Activated CD4-positive, alpha-beta T cell treated with anti-CD3 and anti-CD28 coated beads, Interleukin-2, amount 50 U/mL, for 1 hour (primary cell): ENCODE measurements around the gene CAMTA1.

Source experiments
- DNase-seq: peaks from one replicate; pipeline ENCODE4 v3.0.0-alpha.2; 2020

The CAMTA1 gene

DNA sequence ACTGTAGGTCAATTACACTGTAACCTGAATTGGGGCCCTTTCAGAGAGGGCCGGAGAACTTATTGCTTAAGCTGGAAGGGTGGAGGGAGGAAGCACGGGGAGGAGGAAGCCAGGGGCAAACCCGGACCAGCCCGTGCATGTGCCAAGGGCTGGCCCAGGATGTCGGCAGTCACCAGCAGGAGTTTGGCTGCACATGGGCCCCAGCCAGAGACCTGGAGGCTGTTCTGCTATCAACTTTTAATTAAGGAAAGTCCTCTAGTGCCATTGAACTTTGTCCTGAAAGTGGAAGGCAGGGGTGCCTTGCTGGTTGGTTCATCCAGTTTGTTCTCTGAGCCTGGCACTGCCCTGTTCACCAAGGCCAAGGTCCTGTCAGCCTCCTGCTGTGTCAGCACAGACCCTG lies 785.1 kb downstream of the CAMTA1 start:
- no peak for DNase-seq

DNA sequence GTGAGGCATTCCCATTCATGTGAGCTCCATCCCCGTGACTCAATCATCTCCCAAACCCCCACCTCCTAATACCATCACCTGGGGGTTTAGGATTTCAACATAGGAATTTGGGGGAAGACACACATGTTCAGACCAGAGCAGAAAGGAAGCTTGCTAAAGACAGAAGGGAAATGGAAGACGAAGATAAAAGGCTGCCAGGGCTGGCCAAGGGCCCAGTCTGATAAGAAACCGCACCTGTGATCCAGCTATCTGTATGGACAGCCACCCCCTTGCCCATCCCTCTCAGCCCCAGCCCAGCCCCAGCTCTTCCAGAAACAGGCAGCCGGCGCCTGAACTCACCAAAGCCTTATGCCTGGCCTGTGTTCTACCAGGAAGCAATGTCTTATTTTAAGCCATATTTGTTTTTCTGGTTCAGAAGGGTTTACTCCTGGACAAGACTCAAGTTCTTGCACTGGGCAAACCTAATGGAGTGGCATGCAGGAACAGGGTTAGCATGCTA lies 787.4 kb downstream of the CAMTA1 start:
- DNase-seq, result no peak

DNA sequence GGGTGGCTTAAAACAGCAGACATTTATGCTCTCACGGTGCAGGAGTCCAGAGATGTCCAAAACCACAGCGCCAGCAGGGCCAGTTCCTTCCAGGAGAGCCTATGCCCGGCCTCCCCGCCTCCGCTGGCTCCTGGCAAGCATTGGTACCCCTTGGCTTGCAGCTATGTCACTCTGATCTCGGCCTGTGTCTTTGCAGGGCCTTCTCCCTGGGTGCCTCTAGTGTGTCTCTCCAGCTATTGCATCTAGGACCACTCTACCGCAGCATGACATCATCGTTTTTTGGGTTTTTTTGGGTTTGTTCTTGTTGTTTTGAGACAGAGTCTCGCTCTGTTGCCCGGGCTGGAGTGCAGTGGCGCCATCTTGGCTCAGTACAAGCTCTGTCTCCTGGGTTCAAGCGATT lies 788.2 kb downstream of the CAMTA1 start:
- no peak for DNase-seq

DNA sequence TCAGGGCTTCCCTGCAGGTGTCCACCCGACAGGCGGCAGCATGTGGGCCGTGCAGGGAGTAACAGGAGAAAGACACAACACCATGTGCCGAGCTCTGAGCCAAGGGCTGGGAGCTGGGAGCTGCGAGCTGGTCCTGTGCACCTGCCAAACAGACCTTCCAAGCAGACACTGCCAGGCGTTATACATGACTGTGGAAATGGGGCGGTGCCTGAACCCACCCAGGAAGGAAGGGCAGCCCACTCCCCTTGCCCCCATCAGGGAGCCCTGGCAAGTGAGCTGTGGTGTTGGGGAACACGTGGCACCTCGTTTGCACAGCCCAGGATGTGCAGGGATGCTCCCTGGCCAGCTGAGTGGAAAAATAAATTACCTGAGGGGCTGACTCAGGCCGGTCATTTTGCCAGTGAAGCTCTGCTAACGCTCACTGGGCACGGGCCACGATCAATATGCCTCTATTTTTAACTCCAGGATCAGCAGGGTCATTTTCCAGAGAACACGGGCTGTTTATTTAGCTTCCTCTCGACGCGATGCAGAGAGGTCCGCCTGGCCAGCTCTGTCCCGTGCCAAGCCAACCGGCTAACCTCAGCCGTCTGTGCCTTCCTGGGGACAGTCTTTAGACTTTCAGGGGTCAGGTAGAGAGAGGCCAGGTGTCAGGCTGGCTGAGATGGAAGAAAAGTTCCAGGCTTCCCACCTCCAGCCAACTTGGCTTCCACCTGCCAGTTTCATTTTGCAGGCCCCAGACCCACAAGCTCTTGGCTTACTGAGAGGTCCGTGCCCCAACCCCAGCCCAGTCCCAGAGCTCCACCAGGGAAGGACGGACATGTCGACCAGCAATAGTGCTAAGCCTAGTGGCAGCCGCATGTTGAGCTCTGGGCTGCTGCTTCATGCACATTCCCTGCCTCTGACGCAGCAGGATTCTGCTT lies 789.1 kb downstream of the CAMTA1 start:
- no peak for DNase-seq

DNA sequence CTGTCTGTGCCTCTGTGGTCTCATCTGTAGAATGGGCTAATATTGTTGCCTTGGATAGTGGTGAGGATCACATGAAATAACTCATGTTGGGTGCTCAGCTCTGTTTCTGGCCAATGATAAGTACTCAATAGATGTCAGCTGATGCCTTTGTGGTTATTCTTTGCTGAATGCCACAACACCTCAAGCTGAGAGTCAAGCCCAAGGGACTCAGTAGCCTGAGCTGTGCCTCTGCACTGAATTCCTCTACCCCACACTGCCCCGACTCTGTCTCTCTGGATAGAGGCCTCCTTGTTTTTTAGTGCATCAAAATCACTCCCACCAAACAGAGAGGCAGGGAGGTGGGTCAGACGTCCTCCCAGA lies 789.8 kb downstream of the CAMTA1 start:
- DNase-seq, result no peak

DNA sequence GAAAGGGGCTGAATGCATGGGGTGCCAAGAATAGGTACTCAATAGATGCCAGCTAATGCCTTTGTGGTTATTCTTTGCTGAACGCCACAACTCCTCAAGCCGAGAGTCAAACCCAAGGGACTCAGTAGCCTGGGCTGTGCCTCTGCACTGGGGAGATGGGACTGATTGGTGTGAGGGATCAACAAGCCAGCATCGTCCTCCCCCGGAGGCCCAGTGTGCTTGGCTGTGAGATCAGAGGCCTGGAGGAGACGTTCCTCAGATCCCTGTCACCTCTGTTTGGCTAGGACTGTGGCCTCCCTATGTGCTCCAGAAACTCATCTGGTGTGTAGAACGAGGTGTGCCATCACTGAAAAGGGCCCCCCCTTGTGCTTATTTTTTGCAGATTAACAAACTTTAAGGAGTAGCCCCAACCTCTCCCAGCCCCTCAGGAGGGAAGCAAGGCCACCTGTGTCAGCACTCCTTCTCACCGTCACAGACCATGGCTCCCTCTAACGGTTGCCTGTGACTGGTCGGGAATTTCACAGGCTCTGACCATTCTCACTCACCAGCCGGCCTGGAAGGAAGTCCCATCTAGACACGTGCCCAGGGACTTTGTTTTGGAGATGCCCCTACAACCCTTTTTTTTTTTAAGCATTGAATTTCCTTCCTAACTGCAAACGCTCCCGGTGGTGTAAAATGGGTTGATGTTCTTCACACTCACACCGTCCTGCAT lies 791.8 kb downstream of the CAMTA1 start:
- no peak for DNase-seq

DNA sequence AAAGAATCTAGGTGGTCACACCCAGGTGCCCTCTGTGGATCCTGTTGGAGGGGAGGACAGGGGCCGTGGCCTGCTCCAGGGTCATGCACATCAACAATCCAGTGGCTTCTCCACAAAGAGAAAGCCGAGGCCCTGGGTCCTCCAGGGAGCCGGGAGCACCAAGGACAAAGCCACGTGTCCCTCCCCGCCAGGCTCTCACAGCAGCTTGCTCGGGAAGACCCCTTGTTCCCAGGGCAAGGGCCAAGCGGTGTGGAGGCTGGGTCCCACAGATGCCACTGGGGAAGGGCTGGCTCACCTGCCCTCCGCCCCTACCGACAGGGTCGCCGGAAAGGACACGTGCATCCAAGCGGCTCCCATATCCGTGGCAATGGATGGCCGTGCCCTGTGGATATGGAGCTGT lies 793.0 kb downstream of the CAMTA1 start:
- no peak for DNase-seq

DNA sequence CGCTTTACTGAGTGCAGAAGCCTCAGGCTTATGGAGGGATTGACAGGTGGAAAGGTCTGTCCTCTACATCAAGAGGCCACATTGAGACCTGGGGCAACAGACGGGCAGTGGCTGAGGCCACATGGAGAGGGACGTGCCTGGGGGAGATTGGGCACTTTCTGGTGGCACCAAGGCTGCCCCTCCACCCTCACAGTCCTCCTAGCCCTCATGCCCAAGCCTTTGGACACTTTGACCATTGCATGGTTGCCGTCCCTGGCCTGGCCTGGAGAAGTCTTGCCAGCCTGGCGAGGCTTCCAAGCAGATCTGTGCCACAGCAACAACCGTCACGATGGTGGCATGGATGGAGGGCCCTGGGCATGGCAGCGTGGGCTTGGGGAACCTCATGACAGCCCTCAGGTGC lies 793.8 kb downstream of the CAMTA1 start:
- DNase-seq, result no peak

DNA sequence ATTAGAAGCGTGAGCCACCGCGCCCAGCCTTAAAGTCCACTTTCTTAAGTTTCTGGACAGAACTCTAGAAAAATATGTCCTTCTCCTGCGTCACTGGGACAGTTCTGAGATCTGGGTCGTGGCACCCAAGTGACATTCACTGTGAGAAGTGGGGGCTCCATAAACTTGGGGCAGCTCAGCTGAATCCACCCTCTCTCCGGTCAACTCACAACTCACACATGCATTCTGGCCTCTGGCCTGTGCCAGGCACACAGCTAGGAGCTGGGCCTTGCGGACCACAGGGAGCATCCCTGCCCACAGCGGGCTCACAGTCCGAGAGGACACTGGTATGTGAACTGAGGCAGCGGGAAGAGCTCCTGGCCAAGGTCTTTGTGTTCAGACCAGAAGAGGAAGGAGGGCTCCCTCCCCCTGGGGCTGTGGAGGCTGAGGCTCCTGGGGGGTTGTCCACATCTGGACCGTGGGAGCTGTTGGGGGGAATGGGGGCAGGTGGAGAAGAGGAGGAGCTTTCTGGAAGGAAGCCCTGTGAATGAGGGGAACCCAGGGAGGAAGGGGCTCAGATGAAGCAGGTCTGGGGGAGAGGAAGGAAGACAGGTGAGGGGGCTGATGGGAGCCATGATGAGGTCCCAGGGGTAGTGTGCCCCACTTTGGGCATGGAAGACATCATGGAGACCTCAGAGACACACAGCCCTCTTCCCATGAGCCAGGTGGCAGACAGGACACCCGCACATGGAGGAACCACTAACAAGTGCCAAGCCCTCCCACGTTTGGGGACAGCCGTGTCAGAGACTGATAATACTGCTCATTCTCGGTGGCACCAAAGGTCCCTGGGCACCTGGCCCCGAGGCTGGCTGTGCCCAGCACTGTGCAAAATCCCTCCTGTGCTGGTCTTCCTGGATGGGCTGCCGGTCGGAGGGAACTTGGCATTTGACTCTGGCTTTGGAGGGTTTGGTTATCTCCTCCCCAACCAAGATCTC lies 794.9 kb downstream of the CAMTA1 start:
- DNase-seq, result no peak

DNA sequence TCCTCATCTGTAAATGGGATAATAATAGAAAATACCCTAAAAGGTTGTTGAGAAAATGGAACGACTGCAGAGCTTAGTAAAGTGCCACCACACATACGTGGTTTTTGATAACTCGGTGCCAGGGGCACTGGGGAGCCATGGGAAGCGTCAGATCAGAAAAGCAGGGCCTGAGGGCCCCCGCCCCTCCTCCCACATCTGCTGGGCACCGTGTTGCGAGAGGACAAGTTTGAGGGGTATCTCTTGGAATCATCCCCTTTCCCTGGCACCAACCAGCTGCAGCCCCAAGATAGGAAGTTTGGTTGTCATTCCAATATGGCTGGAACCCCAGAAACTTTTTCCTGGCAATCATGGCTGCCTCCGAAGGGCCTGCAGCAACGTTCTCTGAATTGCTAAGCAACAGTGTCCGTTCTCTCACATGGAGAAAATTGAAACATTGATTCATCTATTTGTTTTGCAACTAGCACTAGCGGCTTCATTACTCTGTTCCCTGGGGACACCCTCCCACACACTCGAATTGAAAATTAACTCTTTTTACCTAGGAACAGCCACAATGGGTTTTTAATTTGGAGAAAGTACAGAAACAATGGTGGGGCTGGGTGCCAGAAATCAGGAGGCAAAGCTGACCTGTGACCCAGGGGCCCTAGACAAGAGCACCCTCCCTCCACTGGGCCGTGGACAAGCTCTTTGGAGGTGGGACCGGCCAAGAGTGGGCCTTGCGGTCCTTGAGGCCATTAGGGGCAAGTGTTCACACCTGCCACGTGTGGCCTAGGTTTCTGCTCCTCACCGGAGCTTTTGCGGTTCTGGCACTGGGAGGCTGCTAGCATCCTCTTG lies 795.9 kb downstream of the CAMTA1 start:
- DNase-seq, result no peak

DNA sequence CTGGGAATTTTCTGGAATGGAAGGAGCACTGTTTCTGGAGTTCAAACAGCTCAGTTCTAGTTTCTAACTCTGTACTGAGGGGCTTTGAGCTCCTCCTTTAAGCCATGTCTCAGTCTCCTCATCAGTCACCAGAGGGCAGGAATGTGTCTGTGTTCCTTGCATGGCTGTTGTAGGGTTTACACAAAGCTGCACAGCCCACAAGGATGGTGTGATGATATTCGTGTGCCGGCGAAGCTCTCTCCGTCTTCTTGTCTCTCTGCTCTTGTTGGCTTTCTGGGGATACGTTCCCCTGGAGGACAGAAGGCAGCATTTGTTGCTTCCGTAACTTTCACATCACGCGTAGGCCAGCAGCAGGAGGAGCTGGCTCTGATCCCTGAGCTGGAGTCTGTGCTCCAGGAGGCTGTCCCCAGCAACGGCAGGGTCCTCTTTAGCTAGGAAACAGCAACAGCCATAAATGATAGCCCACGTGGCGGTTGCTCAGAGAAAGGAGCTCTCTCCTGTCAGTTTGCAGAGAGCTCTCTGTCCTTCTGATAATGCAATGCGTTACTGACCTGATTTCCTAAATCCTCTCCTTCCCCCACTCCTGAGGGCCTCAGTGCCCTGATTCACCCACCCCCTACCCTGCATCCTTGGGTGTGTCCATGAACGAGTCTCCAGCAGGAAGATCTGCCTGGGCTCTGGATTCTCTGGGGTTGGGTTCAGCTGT lies 796.7 kb downstream of the CAMTA1 start:
- DNase-seq, result no peak

DNA sequence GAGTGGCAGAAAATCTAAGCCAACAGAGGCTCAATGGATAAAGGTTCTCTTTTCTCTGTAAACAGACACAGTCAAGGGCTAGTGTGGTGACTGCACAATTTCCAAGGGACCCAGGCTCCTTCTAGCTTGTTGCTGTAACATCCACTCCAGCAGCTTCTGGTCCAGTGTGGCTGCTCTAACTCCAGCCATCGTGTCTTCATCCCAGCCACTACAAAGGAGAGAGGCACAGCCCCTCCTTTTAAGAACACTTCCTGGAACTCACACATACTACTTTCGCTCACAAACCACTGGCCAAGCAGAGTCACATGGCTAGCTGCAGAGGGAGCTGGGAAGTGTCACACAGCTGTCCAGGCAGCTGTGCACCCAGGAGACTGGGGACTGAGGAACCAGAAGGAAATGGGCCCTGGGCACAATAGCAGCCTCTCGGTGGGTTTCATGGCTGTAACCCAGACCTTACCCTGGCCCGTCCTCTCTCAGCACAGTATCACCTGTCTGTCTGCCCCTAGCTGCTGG lies 797.3 kb downstream of the CAMTA1 start:
- no peak for DNase-seq

DNA sequence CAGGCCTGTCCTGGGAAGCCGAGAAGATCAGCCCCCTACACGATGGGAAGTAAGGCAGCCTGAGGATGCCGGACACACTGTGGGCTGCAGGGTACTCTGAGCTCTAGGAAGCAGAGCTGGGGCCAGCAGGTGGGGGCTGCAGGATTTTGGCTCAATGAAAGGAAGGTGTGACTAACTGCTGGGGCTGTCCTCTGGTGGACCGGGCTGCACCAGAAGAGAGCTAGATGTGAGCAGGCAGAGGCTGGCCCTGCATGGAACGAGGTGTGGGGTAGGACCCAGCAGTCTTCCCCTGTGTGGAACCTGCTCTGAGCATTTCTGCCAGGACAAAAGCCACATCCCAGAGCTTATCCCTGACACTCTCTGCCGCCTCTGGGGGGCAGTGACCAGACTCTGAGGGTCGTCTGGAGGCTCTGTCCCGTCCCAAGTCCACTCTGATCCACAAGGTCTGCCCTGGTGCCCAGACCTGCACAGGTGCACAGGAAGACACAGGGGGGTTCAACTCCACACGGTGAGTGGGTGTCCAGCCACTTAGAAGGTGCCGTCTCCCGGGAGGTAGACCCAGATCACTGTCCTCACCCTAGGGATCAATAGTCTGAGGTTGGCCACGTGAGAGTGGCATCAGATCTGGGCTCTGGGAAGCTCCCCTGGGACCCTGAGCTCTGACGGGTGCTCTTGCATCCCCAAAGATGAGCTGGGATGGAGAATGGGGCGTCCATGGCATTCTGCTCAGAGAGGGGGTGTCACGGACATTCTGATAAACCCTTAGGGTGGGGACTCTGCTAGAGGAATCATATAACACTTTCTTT lies 798.2 kb downstream of the CAMTA1 start:
- no peak for DNase-seq

DNA sequence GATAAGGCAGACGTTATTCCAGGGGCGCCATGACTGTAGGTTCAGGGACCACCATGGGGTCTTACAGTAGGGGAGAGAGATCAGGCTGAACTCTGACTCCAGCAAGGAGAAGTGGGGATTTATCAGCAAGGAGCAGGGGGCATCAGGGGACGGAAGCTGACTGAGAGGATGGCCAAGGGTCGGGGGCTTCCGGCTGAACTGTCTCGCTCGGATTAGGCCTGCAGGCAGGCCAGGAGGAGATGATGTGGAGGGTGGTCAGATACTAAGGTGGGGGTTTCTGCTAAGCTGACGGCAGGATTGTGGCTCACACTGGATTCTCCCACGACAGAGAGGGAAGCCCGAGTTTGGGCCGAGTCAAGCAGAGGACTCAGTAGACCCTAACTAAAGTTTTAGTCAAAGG lies 798.9 kb downstream of the CAMTA1 start:
- DNase-seq, result no peak

DNA sequence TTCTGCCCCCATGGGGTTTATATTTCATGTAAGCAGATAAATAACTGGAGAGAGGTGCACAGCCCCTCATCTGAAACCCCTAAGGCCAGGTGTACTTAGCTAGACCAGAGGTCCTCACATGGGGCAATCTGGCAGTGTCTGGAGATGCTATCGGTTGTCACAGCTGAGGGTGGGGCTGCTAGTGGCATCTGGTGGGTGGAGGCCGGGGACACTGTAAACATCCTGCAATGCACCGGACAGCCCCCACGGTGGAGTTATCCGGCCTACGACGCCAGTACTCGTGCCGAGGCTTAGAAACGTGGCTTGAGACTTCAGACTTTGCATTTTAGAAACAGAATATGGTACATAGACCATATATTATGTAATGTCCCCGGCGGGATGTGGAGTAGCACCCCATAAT lies 799.4 kb downstream of the CAMTA1 start:
- no peak for DNase-seq

DNA sequence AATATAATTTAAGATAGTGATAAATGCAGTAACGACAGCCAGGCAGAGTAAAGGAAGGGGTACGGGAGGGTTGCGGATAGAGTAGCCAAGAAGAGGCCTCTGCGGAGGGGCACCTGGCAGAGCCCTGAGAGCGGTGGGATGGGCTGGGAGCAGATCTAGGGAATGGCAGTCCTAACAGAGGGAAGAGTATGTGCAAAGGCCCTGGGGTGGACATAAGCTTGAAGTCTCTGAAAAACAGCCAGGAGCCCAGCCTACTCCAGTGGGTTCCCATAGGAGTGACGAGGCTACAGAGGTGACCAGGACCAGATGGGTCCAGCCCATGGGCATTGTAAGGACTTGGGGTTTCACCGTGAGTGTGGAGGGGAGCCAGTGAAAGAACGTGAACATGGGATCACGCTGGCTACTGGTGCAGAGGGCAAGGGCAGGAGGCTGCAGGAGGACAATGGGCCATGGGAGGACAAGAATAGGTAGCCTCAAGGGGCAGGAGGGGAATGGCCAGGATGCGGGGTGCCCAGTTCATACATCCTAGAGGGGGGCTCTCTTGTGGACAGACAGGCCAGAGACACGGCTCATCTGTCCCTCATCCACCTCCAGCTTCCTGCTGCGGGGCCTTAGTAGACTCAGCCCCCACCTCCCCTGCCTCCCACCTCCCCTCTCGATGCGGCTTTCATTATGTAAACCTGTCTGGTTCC lies 800.1 kb downstream of the CAMTA1 start:
- no peak for DNase-seq

DNA sequence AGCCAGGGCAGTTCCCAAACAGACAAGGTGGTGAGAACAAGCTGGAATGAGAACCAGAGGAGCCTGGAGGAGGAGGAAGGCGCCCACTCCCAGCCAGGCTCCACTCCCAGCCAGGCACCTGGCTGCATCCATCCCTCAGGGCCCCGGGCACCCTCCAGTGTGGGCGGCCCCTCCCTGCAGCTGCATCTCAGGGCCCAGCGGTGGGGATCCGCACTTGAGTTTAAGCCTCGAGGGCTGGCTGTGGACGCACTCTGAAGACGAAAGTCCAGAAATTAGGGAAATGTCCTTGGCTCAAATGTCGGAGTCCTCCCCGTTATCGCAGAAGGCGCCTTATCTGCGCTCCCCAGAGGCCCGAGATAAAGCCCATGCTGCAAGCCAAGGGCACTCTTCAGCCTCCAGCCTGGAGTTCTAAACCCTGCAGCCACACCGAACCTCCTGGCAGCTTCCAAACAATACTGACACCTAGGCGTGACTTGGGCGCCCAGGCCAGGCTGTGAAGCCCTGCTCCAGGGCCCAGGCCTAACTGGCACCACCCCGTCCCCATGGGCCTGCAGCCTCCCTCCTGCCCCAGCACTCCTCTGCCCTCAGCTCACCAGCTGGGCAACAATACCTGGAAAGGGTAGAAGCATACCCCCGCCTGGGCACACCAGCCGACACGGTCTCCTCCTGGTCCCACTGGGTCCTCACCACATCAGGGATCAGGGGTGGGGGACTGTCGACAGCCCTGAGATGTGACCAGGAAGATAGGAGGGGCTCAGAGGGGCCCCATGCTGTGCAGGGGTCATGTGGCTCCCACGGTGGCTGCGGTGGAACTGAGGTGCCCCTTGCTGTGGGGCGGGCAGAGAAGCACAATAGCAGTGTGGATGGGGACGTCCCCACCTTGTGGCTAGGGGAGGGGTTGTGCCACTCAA lies 801.0 kb downstream of the CAMTA1 start:
- no peak for DNase-seq

DNA sequence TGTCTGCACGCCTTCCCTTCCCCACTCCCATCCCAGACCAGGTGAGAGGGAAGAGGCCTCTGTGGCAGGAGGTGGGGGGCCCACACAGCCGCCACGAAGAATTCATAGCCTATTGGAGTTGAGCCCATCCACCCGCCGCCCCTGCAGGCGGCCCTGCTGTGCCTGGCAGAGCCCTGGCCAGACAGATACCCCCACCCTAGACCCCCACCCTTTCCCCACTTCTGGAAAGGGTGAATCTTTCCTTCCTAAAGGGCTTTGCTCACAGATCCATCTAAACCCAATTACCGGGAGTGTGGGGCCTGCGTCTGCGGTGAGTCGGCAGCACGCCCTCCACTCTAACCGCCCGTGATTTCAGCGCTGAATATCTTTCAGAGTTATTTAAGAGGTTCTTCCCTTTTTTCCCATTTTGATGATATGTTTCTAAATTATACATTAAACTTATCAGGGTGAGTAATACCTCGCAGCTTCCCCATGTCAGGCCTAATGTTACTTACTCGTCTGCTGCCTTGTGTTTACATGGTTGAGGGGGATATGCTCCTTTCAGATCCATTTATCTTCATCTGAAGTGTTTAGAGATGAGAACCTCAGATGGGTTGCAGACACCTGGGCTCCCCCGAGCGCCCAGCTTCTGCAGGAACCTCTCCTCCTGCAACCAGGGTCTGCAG lies 802.0 kb downstream of the CAMTA1 start:
- no peak for DNase-seq
